Ectodermal cell (in vitro differentiated cells): ENCODE measurements around the gene TECRL.

Experiments
- H3K27ac ChIP-seq: 2 replicates; pipeline ENCODE4 v1.7.0; 2013; ENCODE audit warnings: mild to moderate bottlenecking, low read depth, low read length; ENCODE audit not compliant: insufficient read depth, poor library complexity, severe bottlenecking
- H3K27me3 ChIP-seq: 2 replicates; pipeline ENCODE4 v1.7.0; 2013; ENCODE audit warnings: mild to moderate bottlenecking, low read length; ENCODE audit not compliant: insufficient read depth, control insufficient read depth, poor library complexity, severe bottlenecking
- H3K36me3 ChIP-seq: one replicate; pipeline ENCODE4 v1.7.0; 2013; ENCODE audit warnings: low read length; ENCODE audit not compliant: control insufficient read depth, insufficient read depth
- H3K4me1 ChIP-seq: one replicate; pipeline ENCODE4 v1.7.0; 2013; ENCODE audit warnings: low read length; ENCODE audit not compliant: control insufficient read depth, insufficient read depth
- H3K4me3 ChIP-seq: 2 replicates; pipeline ENCODE4 v1.7.0; 2013; ENCODE audit warnings: low read depth, low read length, control low read depth; ENCODE audit not compliant: insufficient read depth
- H3K9me3 ChIP-seq: 2 replicates; pipeline ENCODE4 v1.7.0; 2013; ENCODE audit warnings: mild to moderate bottlenecking, low read length, moderate library complexity; ENCODE audit not compliant: control insufficient read depth
- WGBS, 2 experiments: methylation state at CpG; one replicate each; pipeline ENCODE4 v1.1.7; 2013; ENCODE audit warnings: missing lambda C conversion rate in 2 of 2; 5-methylcytosine and 5-hydroxymethylcytosine counted together

Gene TECRL

DNA sequence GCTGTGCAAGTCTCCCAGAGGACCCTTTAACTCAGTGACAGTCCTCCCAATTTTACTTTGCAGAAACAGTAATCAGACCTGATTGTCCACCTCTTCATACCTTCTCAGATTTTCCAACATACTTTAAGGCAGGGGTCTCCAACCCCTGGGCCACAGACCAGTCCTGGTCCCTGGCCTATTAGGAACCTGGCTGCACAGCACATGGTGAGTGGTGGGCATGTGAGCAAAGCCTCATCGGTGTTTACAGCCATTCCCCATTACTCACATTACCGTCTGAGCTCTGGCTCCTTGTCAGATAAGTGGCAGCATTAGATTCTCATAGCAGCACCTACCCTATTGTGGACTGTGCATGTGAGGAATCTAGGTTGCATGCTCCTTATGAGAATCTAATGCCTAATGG is 74.3 kb downstream of the TECRL start:
- 81 to 89% methylated on average over 2 of the region's 2 CpGs for WGBS, 2 experiments
- Histone ChIP-seq H3K4me1 (no peaks in the 10 kb centered on the region), H3K27ac (no peak overlapping the region), H3K27me3 (no peaks in the 10 kb centered on the region), H3K9me3 (no peaks in the 10 kb centered on the region), H3K4me3 (no peak overlapping the region), H3K36me3 (no peaks in the 10 kb centered on the region)

DNA sequence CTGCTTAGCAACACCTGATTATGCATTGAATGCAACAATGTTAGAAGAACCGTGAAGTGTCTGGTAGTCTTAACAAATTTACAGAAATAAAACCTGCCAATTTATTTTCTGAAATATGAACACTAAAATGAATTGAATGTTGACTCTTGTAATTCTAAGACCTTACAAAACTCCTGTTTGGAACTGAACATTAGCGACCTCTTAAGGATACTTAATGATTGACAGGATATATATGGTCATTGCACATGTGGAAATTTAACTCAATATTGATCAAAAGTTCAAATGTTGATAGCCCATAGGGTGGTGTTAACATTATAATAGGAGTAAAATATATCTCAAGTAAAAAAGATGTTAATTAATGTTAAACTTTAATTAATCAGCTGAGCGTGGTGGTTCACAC is 79.1 kb downstream of the TECRL start:
- H3K4me3 ChIP-seq = no peak overlapping the region
- H3K27ac ChIP-seq = no peak overlapping the region
- H3K9me3 ChIP-seq = no peaks in the 10 kb centered on the region
- WGBS, 2 experiments = 81% methylated on average over 2 of the region's 3 CpGs; no CpG with 5 or more reads in 1 of the 2 experiments
- no peaks in the 10 kb centered on the region for H3K4me1 ChIP-seq
- H3K36me3 ChIP-seq = no peaks in the 10 kb centered on the region
- no peaks in the 10 kb centered on the region for H3K27me3 ChIP-seq

DNA sequence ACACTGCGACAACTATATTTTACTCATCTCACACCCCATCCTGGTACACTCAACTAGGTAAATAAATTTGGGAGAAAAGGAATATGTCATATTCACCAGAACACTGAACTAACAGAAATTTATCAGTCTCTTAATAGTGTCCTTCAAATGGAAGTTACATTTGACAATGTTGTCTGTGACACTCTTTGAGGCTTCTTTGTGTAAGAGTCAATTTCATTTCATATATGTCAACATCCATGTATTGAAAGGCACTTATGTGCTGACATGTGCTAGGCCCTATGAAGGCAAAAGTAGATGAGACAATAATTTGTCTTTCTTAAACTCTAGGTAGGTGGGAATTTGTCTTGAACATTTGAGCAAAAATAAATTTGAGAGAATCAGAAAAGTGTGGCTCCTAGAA is 82.0 kb downstream of the TECRL start:
- WGBS, 2 experiments = 88 to 100% methylated on average over 1 of the region's 1 CpG
- Histone ChIP-seq H3K27me3 (no peaks in the 10 kb centered on the region), H3K4me3 (no peak overlapping the region), H3K9me3 (no peaks in the 10 kb centered on the region), H3K36me3 (no peaks in the 10 kb centered on the region), H3K4me1 (no peaks in the 10 kb centered on the region), H3K27ac (no peak overlapping the region)

DNA sequence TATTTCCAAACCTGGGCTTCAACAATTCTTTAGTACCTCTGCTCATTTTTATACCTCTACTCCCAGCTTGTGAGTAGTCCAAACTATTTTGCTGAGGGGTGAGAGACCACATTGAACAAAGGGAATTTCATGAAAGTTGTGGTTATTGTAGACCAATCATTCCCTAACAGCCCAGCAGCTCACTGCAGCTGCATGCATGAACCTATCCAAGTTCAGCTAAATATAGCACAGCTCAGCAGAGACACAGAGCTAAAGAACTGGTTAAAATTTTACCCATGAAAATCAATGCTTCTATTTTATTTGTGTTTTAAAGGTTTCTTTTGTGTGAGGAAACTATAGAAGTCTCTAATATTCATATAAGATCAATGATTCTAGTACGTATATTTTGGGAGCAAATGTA is 82.7 kb downstream of the TECRL start:
- H3K9me3 ChIP-seq = no peaks in the 10 kb centered on the region
- no peaks in the 10 kb centered on the region for H3K27me3 ChIP-seq
- no peaks in the 10 kb centered on the region for H3K36me3 ChIP-seq
- H3K4me3 ChIP-seq = no peak overlapping the region
- no peaks in the 10 kb centered on the region for H3K4me1 ChIP-seq
- WGBS, 2 experiments = no CpG with 5 or more reads among the region's 1 CpG
- H3K27ac ChIP-seq = no peak overlapping the region

DNA sequence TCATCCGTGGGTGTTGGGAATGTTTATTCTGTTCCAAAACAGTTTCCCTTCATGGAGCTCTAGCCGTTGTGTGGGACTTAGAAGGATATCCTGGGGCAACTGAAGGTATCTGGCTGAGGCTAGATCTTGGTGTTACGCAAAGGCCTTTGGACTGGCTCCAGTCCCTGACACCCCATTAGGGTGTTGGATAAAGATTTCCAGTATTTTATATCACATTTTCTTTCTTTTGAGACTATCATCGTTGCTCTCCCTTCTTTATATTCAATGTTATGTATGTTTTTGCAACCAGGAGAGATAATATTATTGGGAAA is 103.0 kb downstream of the TECRL start:
- Histone ChIP-seq H3K27me3 (no peaks in the 10 kb centered on the region), H3K4me3 (no peak overlapping the region), H3K9me3 (no peaks in the 10 kb centered on the region), H3K4me1 (no peaks in the 10 kb centered on the region), H3K27ac (no peak overlapping the region), H3K36me3 (no peaks in the 10 kb centered on the region)
- 94 to 95% methylated on average over 2 to 3 of the region's 4 CpGs for WGBS, 2 experiments

DNA sequence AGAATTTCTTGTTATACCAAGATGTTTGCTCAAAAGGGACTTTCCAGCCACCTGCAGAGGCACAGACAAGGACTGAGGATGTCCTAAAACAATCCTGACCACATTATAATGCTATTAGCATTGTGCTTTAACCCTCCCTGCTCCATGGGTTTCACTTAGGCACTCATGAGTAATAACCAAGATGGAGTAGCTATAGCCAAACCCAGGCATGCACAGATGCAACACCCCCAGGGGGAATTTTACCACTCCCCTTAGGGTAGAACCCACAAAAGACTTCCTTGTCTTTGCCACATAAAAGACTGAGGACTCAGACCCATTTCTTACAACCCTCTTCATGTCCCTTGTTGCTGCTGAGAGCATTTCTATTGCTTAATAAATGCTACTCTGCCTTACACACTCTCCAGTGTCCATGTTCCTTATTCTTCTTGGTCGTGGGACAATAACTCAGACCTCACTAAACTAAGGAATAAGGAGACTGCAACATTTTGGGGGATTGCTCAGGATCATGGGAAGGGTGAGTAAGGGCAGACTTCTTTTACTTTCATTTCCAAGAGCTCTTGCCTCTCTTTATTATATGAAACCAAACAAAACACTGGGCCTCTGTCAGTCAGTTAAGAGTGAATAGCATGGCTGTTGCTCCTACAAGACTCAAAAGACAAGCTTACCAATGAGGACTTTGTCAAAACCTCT is 103.5 kb downstream of the TECRL start:
- 50% methylated on average over 1 of the region's 1 CpG; no CpG with 5 or more reads in 1 of the 2 experiments for WGBS, 2 experiments
- Histone ChIP-seq H3K9me3 (no peaks in the 10 kb centered on the region), H3K27ac (no peak overlapping the region), H3K4me1 (no peaks in the 10 kb centered on the region), H3K4me3 (no peak overlapping the region), H3K36me3 (no peaks in the 10 kb centered on the region), H3K27me3 (no peaks in the 10 kb centered on the region)

DNA sequence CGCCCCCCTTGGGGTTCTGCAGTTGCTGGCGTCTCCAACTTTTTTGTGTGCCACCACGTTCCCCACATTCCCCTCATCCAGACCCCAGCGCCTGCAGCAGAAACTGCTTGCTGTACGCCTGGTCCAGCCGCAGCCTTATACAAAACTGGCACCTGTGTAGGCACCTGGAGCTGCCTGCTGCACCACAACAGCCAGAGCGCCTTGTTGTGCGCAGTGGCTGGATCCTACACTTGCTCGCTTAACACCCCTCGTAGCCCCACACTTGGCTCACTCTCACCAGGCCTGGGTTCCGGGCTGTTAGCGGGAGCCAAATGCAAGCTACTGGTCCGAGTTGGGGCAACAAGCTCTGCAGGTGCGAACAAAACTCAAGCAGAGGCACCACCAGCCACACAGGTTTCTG is 136.8 kb downstream of the TECRL start:
- no peaks in the 10 kb centered on the region for H3K36me3 ChIP-seq
- H3K27ac ChIP-seq = no peak overlapping the region
- H3K9me3 ChIP-seq = no peaks in the 10 kb centered on the region
- H3K4me1 ChIP-seq = no peaks in the 10 kb centered on the region
- no peaks in the 10 kb centered on the region for H3K27me3 ChIP-seq
- 93 to 96% methylated on average over 14 of the region's 14 CpGs for WGBS, 2 experiments
- no peak overlapping the region for H3K4me3 ChIP-seq

DNA sequence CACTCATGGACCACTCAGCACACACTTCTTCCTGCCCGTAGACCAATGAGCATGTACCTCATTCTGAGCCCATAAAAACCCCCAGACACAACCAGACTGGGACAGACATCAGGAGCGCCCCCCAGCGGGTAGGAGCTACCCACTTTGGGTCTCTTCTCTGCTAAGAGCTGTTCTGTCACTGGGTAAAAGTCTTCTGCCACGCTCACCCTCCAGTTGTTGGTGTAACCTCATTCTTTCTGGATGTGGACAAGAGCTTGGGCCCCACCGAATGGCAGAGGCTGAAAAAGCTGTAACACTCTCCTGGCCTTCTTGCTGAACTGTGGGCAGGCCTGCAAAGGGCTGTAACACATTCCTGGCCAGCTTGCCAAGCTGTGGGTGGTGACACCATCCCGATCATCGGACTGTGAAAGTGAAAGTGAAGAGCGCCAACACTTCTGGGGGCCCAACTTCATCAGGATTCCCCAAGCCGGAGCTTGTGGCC is 137.6 kb downstream of the TECRL start:
- H3K9me3 ChIP-seq = no peaks in the 10 kb centered on the region
- no peaks in the 10 kb centered on the region for H3K27me3 ChIP-seq
- 93% methylated on average over 9 of the region's 9 CpGs for WGBS, 2 experiments

DNA sequence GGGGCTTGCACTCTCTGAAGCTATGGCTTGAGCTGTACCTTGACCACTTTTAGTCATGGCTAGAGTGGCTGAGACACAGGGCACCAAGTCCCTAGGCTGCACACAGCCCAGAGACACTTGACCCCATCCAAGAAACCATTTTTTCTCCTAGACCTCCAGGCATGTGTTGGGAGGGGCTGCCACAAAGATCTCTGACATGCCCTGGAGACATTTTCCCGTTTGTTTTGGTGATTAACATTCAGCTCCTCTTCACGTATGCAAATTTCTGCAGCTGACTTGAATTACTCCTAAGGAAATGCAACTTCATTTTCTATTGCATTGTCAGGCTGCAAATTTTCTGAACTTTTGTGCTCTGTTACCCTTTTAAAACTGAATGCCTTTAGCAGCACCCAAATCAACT is 142.6 kb downstream of the TECRL start:
- 91% methylated on average over 2 of the region's 2 CpGs for WGBS, 2 experiments
- Histone ChIP-seq H3K27ac (no peak overlapping the region), H3K4me3 (no peak overlapping the region), H3K4me1 (no peaks in the 10 kb centered on the region), H3K9me3 (peaks cover 3% of the 10 kb centered on the region), H3K36me3 (no peaks in the 10 kb centered on the region), H3K27me3 (no peaks in the 10 kb centered on the region)

More for the DNA sequence above, 137.6 kb downstream of the TECRL start:
- no peaks in the 10 kb centered on the region for H3K4me1 ChIP-seq
- no peak overlapping the region for H3K4me3 ChIP-seq
- no peaks in the 10 kb centered on the region for H3K36me3 ChIP-seq
- no peak overlapping the region for H3K27ac ChIP-seq

DNA sequence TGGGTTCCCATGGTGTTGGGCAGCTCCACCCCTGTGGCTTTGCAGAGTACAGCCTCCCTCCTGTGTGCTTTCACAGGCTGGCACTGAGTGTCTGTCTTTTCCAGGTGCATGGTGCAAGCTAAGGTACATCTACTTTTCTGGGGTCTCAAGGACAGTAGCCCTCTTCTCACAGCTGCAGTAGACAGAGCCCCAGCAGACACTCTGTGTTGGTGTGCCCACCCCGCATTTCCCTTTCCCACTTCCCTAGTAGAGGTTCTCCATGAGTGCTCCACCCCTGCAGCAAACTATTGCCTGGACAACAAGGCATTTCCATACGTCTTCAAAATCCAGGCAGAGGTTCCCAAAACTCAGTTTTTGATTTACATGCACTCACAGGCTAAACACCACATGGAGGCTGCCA is 143.0 kb downstream of the TECRL start:
- no peaks in the 10 kb centered on the region for H3K4me1 ChIP-seq
- H3K36me3 ChIP-seq = no peaks in the 10 kb centered on the region
- peaks cover 3% of the 10 kb centered on the region for H3K9me3 ChIP-seq
- 91% methylated on average over 2 of the region's 2 CpGs for WGBS, 2 experiments
- no peak overlapping the region for H3K4me3 ChIP-seq
- no peaks in the 10 kb centered on the region for H3K27me3 ChIP-seq
- H3K27ac ChIP-seq = no peak overlapping the region

DNA sequence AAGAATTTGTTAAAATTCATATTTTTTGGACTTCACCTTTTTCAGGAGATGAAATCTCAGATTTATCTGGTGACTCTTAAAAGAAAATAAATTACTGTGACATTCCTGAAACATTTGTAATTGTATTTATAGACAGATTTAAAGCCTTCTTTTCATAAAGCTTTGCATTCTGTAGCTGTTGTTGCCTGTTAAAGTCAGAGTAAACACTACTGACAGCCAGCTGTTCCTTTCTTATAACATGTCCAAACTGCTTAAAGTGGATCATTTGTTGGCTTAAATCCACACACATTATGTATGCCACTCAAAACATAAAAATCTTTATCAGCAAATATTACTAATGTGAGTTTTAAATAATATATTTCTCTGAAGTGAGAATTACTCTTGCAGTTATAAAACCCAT is 157.5 kb downstream of the TECRL start:
- Histone ChIP-seq H3K27me3 (no peaks in the 10 kb centered on the region), H3K4me1 (no peaks in the 10 kb centered on the region), H3K4me3 (no peak overlapping the region), H3K36me3 (no peaks in the 10 kb centered on the region), H3K27ac (no peak overlapping the region), H3K9me3 (no peaks in the 10 kb centered on the region)
